GM18858 (cell line): ENCODE data around the gene UBAP1.
"Not testable (repeated sequence)": the region's sequence is repeated elsewhere in the genome, so short reads cannot be mapped to it uniquely, and the experiment has no call there.

Experiments
- ATAC-seq: cut with Tn5 transposase; IDR thresholded peaks from one replicate; pipeline ENCODE4 v1.9.1; 2021; ENCODE audit not compliant: unreplicated experiment

The UBAP1 gene

GRCh38 chr9:34256987-34257585 is 78.2 kb downstream of the UBAP1 start:
- no peak for ATAC-seq

- no peak for ATAC-seq
These were observed 80.5 kb downstream of the UBAP1 start for GRCh38 chr9:34259315-34259714.

DNA sequence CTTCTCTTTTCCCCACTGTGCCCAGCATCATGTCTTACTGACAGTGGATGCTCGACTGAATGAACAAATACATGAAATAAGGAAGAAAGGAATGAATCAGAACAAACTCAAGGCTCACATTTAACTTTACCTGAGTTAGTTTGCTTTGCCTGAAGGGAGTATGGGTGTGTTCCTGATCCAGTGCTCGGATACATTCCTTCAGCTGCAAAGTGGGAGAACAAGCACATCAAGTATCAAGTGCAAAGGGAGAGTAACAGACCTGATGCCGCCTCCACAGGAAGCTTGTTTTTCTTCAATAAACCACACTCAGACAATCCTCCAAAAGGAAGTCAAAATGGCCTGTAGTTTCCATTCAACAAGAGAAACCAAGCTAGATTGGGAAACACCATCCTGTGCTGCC is 84.1 kb downstream of the UBAP1 start:
- no peak for ATAC-seq

GRCh38 chr9:34267660-34268059 is 88.8 kb downstream of the UBAP1 start:
- ATAC-seq, result no peak

DNA sequence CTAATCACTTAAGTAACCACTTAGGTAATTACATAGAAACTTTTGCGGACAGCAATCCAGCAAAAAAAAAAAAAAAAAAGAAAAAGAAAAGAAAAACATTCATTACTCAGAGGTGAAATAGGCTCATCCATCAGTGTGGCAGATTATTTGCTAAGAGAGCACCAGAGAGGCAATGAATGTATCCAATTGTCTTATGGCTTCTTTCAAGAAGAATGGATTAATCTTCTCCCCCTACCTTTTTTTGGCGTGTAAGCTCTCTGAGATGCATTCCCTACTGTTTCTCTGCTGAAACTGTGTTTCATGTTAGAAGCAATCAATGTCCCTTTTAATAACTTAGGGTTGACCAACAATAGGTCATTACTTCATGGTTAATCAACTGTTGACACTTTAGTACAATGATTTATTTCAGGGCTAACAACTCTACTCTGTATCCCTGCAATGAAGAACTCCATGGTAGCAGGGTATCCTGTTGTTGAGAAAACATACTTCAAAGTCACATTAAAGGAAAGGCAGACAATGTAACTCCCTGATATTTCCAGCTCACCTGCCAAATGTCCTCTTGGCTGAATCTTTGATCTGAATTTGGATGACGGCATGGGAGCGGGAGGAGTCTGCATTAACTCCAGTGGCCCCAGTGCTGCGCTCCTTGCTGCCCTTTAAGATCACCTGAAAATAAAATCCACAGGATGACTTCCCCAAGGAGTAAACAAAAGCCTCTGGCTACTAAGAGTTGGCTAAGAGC is 92.6 kb downstream of the UBAP1 start:
- no peak for ATAC-seq

GRCh38 chr9:34272101-34272541 is 93.3 kb downstream of the UBAP1 start:
- ATAC-seq, result no peak

DNA sequence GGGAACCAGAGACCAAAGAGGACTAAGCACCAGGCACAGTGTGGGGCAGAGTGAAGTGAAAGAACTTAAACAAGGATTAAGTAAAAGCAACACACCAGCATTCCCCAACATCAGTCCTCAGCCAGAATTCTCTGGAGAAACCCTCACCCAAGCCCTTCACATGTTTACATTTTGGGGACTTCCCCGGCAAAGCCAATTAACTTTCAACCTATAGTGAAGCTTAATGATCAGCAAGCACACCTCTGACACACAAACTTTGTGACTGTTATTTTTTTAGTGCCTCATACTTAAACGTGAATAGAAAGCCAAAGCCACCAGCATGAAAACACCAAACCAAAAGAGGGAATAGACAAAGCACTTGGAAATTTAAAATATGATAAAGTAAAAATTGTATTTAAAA is 94.7 kb downstream of the UBAP1 start:
- not testable (repeated sequence) for ATAC-seq

GRCh38 chr9:34275811-34276210 is 97.0 kb downstream of the UBAP1 start:
- ATAC-seq, result no peak

GRCh38 chr9:34276772-34277171 is 97.9 kb downstream of the UBAP1 start:
- no peak for ATAC-seq

DNA sequence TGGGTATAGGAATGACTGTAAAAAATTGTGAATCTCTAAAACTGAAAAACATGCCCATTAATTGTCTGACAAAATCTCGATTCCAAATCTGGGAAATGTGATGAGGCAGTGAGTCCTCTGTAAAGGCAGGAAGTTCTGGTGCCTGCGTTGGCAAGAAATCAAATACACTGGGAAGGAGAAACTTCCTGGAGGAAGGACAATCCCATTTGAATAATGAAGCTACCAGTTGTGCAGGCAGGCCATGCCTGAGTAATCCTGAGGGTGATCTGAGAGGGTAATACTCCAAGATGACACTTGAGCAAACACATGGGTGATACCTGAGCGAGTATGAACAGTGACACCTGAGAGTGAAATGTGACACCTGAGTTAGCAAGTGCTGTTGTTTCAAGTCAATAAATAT is 100.6 kb downstream of the UBAP1 start:
- no peak for ATAC-seq

DNA sequence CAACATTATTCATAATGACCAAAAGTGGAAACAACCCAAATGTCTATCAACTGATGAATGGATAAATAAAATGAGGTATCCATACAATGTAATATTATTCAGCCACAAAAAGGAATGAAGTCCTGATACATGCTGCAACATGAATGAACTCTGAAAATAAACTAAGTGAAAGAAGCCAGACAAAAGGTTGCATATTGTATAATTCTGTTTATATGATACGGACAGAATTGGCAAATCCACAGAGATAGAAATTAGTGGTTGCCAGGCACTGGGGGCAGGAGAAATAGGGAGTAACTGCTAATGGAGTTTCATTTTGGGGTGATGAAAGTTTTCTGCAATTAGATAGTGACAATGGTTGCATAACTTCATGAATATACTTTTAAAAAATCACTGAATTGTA is 103.3 kb downstream of the UBAP1 start:
- ATAC-seq, result no peak

- ATAC-seq, result no peak
These were observed 110.3 kb downstream of the UBAP1 start for GRCh38 chr9:34289159-34289558.

GRCh38 chr9:34291023-34291422 is 112.2 kb downstream of the UBAP1 start:
- no peak for ATAC-seq

DNA sequence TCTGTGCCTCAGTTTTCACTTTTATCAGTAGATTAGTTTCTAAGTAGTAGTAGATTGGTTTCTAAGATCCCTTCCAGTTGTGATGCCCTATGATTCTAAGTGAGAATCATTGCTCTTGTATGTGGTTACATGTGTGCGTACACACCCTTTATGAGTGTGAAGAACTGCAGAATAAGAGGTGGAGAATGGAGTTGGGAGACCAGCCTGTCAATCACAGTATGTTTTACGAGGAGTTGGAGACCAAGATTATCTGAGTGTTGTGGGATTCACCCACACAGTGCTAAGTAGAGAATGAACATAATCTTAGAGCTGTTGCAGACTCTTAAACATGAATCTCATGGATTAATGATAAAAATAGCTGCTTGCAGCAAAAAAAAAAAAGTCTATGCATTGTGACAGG is 112.6 kb downstream of the UBAP1 start:
- no peak for ATAC-seq

DNA sequence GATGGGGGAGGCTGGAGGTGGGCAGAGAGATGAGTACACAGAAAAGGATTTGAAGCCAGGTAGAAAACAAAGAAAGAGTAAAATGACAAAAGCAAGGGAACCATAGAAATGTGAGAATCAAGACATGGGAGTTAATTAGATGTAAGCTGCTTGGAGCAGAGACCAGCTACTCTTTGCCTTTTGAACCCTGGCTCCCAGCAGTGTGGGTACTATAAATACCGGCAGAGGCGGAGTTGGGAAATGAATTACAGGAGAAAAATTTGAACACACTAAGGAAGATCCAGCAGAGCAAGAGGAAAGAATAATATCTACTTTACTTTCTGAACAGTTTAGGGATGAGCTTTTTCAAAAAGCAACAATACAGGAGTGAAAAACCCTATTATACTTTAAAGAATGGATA is 113.7 kb downstream of the UBAP1 start:
- ATAC-seq, result no peak

DNA sequence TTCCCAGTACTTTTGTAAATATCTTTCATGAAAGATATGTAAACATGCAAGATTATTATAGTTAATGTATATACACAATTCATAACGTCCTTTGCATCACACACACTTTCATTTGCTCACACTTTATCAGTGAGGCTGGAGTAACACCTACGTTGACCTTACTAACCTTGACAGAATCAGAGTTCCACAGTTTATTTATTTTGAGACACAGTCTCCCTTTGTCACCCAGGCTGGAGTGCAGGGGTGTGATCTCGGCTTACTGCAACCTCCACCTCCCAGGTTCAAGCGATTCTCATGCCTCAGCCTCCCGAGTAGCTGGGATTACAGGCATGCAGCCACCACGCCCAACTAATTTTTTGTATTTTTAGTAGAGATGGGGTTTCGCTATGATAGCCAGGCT is 122.2 kb downstream of the UBAP1 start:
- not testable (repeated sequence) for ATAC-seq
